HG02840 (cell line): ENCODE measurements around the gene ADGRB2.

Source experiments
- ATAC-seq: cut with Tn5 transposase; IDR thresholded peaks from one replicate; pipeline ENCODE4 v1.9.1; 2021; ENCODE audit warnings: mild to moderate bottlenecking, moderate library complexity, moderate number of reproducible peaks; ENCODE audit not compliant: unreplicated experiment, low FRiP score

Gene ADGRB2

DNA sequence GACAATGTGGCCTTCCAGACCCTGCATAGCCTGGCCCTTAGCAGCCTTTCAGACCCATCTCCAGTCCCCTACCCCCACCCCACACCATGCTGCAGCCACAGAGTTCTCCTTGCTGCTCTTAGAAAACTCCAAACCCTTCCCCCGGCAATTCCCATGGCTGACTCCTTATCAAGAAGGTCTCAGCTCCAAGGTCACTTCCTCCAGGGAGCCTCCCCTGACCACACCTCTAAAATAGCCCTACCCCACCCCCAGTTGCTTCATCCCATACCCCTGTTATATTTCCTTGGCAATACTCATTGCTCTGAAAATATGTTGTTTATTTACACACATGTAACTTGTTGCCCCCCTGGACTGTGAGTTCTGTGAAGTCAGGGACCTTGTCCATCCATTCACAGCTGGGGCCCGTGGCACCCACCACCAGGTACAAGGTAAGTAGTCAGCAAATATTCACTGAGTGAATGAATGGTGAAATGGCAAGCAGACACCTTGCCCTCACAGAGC is 4.3 kb upstream of the ADGRB2 start:
- ATAC-seq, result no peak

- ATAC-seq, result no peak
Measured at GRCh38 chr1:31767225-31767624, 3.1 kb upstream of the ADGRB2 start.

DNA sequence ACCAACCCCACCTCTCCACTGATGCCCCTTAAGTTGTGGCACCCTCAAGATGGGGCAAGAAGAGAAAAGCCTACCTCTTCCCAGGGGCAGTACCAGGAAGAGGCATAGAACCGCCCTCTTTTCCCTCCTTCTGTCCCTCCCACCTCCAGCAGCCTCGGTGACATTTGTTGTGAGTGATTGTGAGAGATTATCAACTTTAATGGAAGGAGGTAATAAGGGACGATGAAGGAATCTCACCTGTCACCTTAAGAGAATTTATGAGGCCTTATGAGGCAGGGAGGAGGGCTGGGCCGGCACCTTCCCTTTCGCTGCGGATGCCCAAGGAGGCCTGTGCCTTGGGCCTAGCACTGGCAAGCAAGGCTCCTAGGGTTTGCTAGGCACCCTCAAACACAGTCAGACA is 1.4 kb upstream of the ADGRB2 start:
- no peak for ATAC-seq

GRCh38 chr1:31765041-31765467 is 914 bp upstream of the ADGRB2 start:
- ATAC-seq, result no peak

- no peak for ATAC-seq
Measured at GRCh38 chr1:31763671-31764311, 349 bp downstream of the ADGRB2 start.

GRCh38 chr1:31762726-31763670 is 1.1 kb downstream of the ADGRB2 start:
- ATAC-seq, result no peak

DNA sequence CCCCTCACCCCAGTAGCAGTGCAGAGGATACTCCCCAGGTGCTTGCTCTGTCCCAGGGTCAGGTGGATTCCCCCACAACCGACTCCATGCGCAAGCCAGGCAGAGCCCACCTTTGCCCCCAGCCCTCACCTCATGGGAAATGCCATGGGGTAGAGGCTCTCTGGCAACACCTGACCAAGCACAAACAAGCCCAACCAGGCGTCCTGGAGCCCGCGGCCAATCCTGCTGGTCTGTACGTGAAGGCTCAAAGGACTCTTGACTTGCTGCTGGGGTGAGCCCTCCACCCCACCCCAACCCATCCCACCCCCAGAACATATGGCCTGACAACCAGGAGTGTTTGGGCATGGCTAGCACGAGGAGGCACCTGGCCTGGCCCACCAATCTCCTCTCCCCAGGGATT is 1.8 kb downstream of the ADGRB2 start:
- no peak for ATAC-seq

GRCh38 chr1:31761883-31762282 is 2.3 kb downstream of the ADGRB2 start:
- no peak for ATAC-seq

DNA sequence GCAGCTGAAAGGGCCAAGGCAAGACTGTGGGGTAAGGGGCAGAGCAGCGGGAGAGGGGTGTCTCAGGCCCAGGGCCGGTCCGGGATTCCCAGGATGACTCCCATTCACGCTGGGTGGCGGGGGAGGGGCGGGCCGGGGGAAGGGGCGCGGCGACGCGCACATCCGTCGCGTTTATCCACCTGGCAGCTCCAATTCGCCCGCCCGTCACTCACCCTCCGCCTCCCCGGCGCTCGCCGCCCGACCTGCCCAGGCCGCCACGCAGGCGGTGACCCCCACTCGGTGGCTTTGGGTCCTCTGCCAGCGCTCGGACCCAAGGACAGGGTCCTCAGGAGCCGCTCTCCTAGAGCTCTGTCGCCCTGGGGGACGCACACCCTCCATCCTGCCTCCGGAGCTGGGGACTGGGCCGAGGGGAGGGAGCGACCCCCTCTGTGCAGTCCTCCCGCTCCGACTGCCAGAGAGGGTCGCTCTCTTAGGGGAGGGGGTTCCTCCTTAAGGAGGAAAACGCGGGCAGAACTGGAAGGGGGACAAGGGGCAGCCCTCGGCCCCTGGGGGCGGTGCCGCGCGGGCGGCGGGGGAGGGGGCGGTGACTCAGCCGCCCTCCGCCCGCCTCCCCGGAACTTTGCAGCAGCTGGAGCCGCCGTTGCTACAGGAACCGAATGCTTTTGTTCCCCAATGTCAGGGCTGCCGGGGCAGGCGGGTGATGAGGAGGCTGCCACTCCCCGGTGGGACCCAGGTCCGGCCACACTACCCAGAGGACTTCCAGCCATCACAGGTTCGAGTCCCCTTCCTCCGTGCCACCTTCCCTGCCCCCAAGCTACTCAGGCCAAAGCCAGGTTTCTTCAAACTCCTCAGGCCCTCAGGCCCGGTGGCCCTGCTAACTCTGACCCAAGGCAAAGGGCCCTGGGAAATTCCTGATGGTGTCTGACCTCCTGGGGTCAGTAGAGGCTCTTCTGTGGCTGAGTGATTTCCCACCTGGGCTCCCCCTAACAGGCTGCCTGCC is 3.4 kb downstream of the ADGRB2 start:
- ATAC-seq, result no peak

DNA sequence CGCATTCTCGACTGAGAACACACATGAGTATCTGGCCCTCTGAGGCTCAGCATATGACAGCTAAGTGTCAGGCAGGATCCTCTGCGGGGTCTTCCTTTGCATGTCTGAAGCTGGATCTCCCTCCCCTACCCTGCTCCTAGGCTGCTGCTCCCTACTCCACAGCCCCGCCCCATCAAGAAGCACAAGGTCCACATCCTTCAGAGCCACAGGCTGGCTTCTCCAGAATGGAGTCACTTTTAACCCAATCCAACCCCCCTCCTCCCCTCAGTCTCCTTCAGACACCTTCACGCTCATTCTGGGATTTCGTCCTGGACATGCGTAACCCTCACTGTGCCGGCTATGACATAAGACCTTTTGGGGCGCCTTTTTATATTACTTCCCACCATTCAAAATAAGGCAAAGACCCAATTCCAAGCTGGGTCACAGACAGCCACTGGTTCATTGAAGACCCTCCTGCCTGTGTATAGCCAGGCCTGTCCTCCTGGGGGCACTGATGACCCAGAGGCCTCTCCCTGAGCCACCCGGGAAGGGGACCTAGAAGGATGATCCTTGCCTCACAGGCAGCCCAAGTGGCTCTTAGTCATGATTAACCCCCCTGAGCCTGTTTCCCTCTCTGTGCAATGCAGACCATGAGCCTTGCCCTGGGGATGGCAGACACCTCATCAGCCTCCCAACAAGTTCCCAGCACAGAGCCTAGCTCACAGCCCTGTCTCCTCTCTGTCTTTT is 4.7 kb downstream of the ADGRB2 start:
- no peak for ATAC-seq

- no peak for ATAC-seq
Measured at GRCh38 chr1:31758823-31759222, 5.3 kb downstream of the ADGRB2 start.

DNA sequence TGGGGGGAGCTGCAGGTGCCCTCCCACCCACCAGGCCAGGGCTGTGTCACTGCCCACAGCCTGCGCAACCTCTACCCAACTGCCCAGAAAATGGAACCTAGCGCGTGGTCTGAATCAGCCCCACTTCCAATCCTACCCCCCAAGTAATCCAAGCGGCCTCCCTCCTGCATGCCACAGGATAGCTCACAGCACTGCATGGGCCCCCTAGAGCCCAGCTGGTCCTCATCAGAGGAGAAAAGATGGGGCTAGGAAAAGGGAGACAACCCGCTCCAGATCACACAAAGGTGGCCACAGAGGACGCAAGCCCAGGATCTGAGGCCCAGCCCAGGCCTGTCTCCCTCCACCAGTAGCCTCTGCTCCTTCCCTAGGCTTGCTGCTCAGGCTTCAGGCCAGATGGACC is 6.2 kb downstream of the ADGRB2 start:
- ATAC-seq, result no peak

DNA sequence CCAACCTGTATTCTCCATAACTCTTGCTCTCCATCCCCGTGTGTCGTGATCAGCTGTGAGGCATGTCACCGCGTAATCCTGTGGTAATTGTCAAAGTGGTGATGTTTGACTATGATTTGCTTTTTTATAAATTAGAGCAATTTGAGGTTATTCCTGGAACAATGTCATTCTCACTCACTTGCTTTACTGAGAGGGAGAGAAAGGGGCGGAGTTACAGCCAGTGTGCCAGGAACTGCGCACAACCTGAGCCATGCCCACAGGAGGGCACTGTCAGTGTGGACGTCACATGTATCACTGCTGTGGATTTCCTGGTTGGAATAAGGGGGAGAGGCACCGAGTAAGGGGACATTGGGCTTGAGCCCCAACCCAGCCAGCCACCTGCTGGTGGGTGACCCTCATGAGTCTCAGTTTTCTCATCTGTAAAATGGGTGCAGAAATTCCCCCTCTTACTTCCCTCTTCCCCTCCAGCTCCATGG is 6.9 kb downstream of the ADGRB2 start:
- ATAC-seq, result no peak

GRCh38 chr1:31756578-31756977 is 7.6 kb downstream of the ADGRB2 start:
- ATAC-seq, result no peak

GRCh38 chr1:31755850-31756492 is 8.2 kb downstream of the ADGRB2 start:
- no peak for ATAC-seq

DNA sequence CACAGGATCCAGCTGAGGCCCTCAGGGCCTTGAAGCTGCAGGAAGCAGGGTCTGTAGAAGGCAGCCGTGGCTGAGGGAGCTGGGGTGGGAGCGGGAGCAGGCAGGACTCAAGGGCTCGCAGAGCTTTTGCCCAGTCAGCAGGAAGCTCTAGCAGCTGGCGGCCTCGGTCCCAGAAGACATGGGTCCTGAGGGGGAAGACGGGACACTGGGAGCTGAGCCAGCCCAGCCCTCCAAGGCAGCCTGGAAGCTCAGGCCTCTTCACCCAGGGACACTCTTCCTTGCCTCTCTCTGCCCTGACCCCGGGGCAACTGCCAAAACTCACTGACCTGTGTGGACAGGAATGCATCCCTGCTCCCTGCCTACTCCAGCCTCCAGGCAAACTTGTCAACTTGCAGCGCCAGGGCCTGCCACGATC is 8.9 kb downstream of the ADGRB2 start:
- ATAC-seq, result no peak

DNA sequence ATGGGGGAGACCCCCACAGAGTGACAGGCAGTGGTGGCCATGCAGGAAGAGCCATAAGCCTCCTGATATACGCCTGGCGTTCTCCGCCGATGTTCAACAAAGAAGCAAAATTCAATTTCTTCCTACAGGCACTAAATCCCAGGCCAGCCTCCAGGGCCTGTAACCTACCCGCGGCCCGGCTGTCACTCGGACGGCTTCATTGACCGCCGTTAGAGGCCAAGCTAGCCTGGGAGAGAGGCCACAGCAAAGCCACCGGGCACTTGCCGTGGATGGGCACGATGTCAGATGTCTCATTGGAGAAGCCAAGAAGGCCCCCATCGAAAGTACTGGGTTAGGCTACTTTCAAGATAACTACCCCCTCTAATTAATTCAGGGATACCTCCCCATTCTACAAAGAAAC is 9.7 kb downstream of the ADGRB2 start:
- no peak for ATAC-seq

GRCh38 chr1:31753707-31754349 is 10.3 kb downstream of the ADGRB2 start:
- ATAC-seq, result no peak
